HEK293 (cell line): Measurements from ENCODE around the gene SMTN.
A peak's percentile ranks its signal among the peaks of the same experiment; 100 is the strongest.

Experiments
- GLI2 ChIP-seq: fragments of 450-650 bp; formaldehyde crosslinking; IDR thresholded peaks from 2 replicates; pipeline ENCODE4; 2017; ENCODE audit warnings: missing biosample characterization, missing genetic modification characterization, low read depth, borderline replicate concordance
- KLF17 ChIP-seq: fragments of 450-650 bp; formaldehyde crosslinking; IDR thresholded peaks from 2 replicates; pipeline ENCODE4 v1.5.1; 2016; ENCODE audit warnings: missing biosample characterization, missing genetic modification characterization
- KLF9 ChIP-seq: fragments of 450-650 bp; formaldehyde crosslinking; IDR thresholded peaks from 2 replicates; pipeline ENCODE4 v1.5.1; 2016; ENCODE audit warnings: missing biosample characterization, missing genetic modification characterization, low read depth
- PRDM2 ChIP-seq: fragments of 450-650 bp; formaldehyde crosslinking; IDR thresholded peaks from 2 replicates; pipeline ENCODE4 v1.5.1; 2016; ENCODE audit warnings: missing biosample characterization, missing genetic modification characterization, borderline replicate concordance
- SETDB1 ChIP-seq: IDR thresholded peaks from one replicate; pipeline ENCODE4 v1.6.1; 2017; ENCODE audit warnings: mild to moderate bottlenecking, low read length, moderate library complexity, mixed read lengths; ENCODE audit not compliant: insufficient read length
- SP7 ChIP-seq: fragments of 450-650 bp; formaldehyde crosslinking; IDR thresholded peaks from 2 replicates; pipeline ENCODE4 v1.5.1; 2016; ENCODE audit warnings: missing biosample characterization, missing genetic modification characterization
- YY2 ChIP-seq: fragments of 450-650 bp; formaldehyde crosslinking; IDR thresholded peaks from 2 replicates; pipeline ENCODE4 v1.5.1; 2016; ENCODE audit warnings: missing biosample characterization, missing genetic modification characterization
- ZBTB20 ChIP-seq: fragments of 450-650 bp; formaldehyde crosslinking; IDR thresholded peaks from 2 replicates; pipeline ENCODE4 v1.5.1; 2016; ENCODE audit warnings: missing biosample characterization, missing genetic modification characterization
- ZBTB7A ChIP-seq: fragments of 450-650 bp; formaldehyde crosslinking; IDR thresholded peaks from 2 replicates; pipeline ENCODE4 v1.5.1; 2016; ENCODE audit warnings: low read depth, missing biosample characterization, missing genetic modification characterization
- ZNF16 ChIP-seq: fragments of 450-650 bp; formaldehyde crosslinking; IDR thresholded peaks from 2 replicates; pipeline ENCODE4 v1.5.1; 2016; ENCODE audit warnings: low read depth, missing biosample characterization, missing genetic modification characterization
- ZNF184 ChIP-seq: fragments of 450-650 bp; IDR thresholded peaks from 2 replicates; pipeline ENCODE4 v1.5.1; 2018; ENCODE audit warnings: missing biosample characterization, mild to moderate bottlenecking, missing genetic modification characterization
- ZNF362 ChIP-seq: fragments of 450-650 bp; formaldehyde crosslinking; IDR thresholded peaks from 2 replicates; pipeline ENCODE4 v1.5.1; 2016; ENCODE audit warnings: missing biosample characterization, missing genetic modification characterization
- ZNF366 ChIP-seq: fragments of 450-650 bp; formaldehyde crosslinking; conservative IDR thresholded peaks from 2 replicates; pipeline ENCODE4 v1.5.1; 2016; ENCODE audit warnings: missing biosample characterization, missing genetic modification characterization
- ZNF391 ChIP-seq: fragments of 450-650 bp; formaldehyde crosslinking; IDR thresholded peaks from 2 replicates; pipeline ENCODE4 v1.5.1; 2016; ENCODE audit warnings: low read depth, missing biosample characterization, missing genetic modification characterization, borderline replicate concordance
- ZNF426 ChIP-seq: fragments of 450-650 bp; formaldehyde crosslinking; IDR thresholded peaks from 2 replicates; pipeline ENCODE4 v1.5.1; 2017; ENCODE audit warnings: missing biosample characterization, missing genetic modification characterization, mild to moderate bottlenecking, inconsistent platforms, moderate library complexity
- ZNF510 ChIP-seq: fragments of 450-650 bp; formaldehyde crosslinking; IDR thresholded peaks from 2 replicates; pipeline ENCODE4 v1.5.1; 2018; ENCODE audit warnings: mild to moderate bottlenecking, missing genetic modification characterization, missing biosample characterization; ENCODE audit not compliant: insufficient replicate concordance
- ZNF513 ChIP-seq: fragments of 450-650 bp; IDR thresholded peaks from 2 replicates; pipeline ENCODE4 v1.5.1; 2018; ENCODE audit warnings: missing biosample characterization, missing genetic modification characterization
- ZNF585B ChIP-seq: fragments of 450-650 bp; formaldehyde crosslinking; IDR thresholded peaks from 2 replicates; pipeline ENCODE4 v1.5.1; 2016; ENCODE audit warnings: missing biosample characterization, missing genetic modification characterization
- ZNF600 ChIP-seq: fragments of 450-650 bp; formaldehyde crosslinking; IDR thresholded peaks from 2 replicates; pipeline ENCODE4 v1.5.1; 2016; ENCODE audit warnings: missing biosample characterization, missing genetic modification characterization
- ZNF629 ChIP-seq: fragments of 450-650 bp; formaldehyde crosslinking; IDR thresholded peaks from 2 replicates; pipeline ENCODE4 v1.5.1; 2017; ENCODE audit warnings: missing biosample characterization, missing genetic modification characterization
- ZNF677 ChIP-seq: fragments of 450-650 bp; IDR thresholded peaks from 2 replicates; pipeline ENCODE4 v1.5.0; 2018; ENCODE audit warnings: missing biosample characterization, mild to moderate bottlenecking, missing genetic modification characterization, moderate library complexity
- ZSCAN16 ChIP-seq: fragments of 450-650 bp; formaldehyde crosslinking; IDR thresholded peaks from 2 replicates; pipeline ENCODE4 v1.5.1; 2016; ENCODE audit warnings: missing biosample characterization, missing genetic modification characterization
- TF ChIP-seq, protein P1 (sequence below): fragments of 450-650 bp; formaldehyde crosslinking; conservative IDR thresholded peaks from 2 replicates; pipeline ENCODE4 v1.5.1; 2016; ENCODE audit warnings: low read depth, missing biosample characterization, missing genetic modification characterization

The SMTN gene

GRCh38 chr22:31122532-31123291 is 41.6 kb downstream of the SMTN start, which contains the start of gene INPP5J (continued):
- no peak for TF ChIP-seq PRDM2
- no peak for TF ChIP-seq ZSCAN16 (tag by site-specific recombination)
- TF ChIP-seq ZNF391 (tag by site-specific recombination) = no peak
- TF ChIP-seq GLI2 (tag by site-specific recombination) = no peak
- no peak for TF ChIP-seq ZNF513 (tag by site-specific recombination)
- TF ChIP-seq, protein P1, sequence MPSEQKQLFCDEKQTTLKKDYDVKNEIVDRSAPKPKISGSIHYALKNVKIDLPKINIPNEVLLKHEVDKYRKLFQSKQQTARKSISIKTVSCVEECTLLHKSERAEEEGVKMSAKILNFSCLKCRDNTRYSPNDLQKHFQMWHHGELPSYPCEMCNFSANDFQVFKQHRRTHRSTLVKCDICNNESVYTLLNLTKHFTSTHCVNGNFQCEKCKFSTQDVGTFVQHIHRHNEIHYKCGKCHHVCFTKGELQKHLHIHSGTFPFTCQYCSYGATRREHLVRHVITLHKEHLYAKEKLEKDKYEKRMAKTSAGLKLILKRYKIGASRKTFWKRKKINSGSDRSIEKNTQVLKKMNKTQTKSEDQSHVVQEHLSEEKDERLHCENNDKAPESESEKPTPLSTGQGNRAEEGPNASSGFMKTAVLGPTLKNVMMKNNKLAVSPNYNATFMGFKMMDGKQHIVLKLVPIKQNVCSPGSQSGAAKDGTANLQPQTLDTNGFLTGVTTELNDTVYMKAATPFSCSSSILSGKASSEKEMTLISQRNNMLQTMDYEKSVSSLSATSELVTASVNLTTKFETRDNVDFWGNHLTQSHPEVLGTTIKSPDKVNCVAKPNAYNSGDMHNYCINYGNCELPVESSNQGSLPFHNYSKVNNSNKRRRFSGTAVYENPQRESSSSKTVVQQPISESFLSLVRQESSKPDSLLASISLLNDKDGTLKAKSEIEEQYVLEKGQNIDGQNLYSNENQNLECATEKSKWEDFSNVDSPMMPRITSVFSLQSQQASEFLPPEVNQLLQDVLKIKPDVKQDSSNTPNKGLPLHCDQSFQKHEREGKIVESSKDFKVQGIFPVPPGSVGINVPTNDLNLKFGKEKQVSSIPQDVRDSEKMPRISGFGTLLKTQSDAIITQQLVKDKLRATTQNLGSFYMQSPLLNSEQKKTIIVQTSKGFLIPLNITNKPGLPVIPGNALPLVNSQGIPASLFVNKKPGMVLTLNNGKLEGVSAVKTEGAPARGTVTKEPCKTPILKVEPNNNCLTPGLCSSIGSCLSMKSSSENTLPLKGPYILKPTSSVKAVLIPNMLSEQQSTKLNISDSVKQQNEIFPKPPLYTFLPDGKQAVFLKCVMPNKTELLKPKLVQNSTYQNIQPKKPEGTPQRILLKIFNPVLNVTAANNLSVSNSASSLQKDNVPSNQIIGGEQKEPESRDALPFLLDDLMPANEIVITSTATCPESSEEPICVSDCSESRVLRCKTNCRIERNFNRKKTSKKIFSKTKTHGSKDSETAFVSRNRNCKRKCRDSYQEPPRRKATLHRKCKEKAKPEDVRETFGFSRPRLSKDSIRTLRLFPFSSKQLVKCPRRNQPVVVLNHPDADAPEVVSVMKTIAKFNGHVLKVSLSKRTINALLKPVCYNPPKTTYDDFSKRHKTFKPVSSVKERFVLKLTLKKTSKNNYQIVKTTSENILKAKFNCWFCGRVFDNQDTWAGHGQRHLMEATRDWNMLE = no peak
- peak; percentile 85 for TF ChIP-seq ZNF629 (tag by site-specific recombination)
- no peak for TF ChIP-seq KLF17 (tag by site-specific recombination)
- TF ChIP-seq ZNF184 (tag by site-specific recombination) = no peak
- TF ChIP-seq ZNF510 = no peak
- TF ChIP-seq ZBTB7A = peak; percentile 80; the same call in 1 of the 2 replicates
- TF ChIP-seq SETDB1 = no peak
- no peak for TF ChIP-seq YY2 (tag by site-specific recombination)
- TF ChIP-seq ZNF426 (tag by site-specific recombination) = no peak
- TF ChIP-seq ZNF366 = 0 out of 2 replicates have a peak, but pooled peaks have one; percentile 10
- peak; percentile 65; the same call in 1 of the 2 replicates for TF ChIP-seq ZNF600 (tag by site-specific recombination)
- TF ChIP-seq KLF9 (tag by site-specific recombination) = 0 out of 2 replicates have a peak, but pooled peaks have one; percentile 30
- TF ChIP-seq ZNF16 (tag by site-specific recombination) = no peak
- no peak for TF ChIP-seq ZNF585B (tag by site-specific recombination)
- TF ChIP-seq ZNF677 (tag by site-specific recombination) = 0 out of 2 replicates have a peak, but pooled peaks have one; percentile 30
- no peak for TF ChIP-seq ZNF362
- peak; percentile 16; the same call in 1 of the 2 replicates for TF ChIP-seq SP7 (tag by site-specific recombination)
- TF ChIP-seq ZBTB20 (tag by site-specific recombination) = peak; percentile 58; the same call in 1 of the 2 replicates
